HG03097 (cell line): ENCODE results near the gene KCNC3.

ENCODE experiments used
- ATAC-seq: cut with Tn5 transposase; IDR thresholded peaks from one replicate; pipeline ENCODE4 v1.9.1; 2021; ENCODE audit not compliant: unreplicated experiment, low FRiP score

The KCNC3 gene

DNA sequence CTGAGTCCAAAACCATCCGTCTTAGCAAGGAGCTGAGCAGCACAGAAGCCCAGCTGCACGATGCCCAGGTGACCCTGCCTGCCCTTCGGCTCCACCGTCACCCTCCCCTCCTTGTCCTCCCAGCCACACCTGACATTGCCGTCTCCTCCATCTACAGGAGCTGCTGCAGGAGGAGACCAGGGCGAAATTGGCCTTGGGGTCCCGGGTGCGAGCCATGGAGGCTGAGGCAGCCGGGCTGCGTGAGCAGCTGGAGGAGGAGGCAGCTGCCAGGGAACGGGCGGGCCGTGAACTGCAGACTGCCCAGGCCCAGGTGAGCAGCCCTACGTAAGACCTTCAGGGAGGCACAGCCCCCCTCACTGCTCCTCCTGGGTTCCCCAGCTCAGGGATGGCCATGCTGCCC is 49.1 kb downstream of the KCNC3 start:
- no peak for ATAC-seq

DNA sequence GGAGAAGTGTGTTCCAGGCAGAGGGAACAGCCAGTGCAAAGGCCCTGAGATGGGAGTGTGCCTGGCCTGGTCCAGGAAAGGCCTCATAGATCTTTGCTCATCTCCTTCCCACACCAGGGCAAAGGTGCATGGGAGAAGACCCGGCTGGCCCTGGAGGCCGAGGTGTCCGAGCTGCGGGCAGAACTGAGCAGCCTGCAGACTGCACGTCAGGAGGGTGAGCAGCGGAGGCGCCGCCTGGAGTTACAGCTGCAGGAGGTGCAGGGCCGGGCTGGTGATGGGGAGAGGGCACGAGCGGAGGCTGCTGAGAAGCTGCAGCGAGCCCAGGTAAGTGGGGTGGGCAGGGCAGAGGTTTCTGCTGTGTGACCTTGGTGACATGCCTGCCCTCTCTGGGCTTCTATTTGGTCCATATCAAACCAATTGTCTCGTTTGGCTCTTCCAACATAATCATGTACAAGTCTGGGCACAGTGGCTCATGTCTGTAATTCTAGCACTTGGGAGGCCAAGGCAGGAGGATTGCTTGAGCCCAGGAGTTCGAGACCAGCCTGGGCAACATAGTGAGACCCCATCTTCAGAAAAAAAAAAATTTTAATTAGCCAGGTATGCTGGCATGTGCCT is 51.1 kb downstream of the KCNC3 start:
- ATAC-seq = no peak

DNA sequence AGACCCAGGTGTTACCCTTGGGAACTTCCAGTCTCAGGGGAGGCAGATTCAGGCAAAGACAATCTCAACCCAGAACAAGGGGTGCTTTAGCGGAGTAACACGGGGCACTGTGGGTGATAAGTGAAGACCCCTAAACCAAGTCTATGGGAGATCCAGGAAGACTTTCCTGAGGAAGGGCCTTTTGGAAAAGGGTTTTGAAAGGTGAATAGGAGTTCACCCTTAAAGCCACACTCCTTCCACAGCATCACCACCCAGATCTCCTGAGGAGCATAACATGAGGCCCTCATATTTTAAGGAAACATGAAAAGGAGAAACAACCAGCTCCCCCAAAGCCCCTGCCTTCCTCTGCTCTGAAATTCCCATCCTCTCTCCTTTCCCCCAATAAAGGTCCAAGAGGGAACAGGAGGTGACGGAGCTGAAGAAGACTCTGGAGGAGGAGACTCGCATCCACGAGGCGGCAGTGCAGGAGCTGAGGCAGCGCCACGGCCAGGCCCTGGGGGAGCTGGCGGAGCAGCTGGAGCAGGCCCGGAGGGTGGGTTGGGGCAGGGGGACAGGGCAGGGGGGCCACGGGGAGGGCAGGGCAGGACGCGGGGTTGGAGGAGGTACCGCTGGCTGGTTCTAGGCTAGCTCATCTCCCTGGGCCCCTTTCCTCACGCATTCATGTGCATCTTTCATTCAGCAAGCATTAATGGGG is 52.7 kb downstream of the KCNC3 start:
- ATAC-seq = no peak

DNA sequence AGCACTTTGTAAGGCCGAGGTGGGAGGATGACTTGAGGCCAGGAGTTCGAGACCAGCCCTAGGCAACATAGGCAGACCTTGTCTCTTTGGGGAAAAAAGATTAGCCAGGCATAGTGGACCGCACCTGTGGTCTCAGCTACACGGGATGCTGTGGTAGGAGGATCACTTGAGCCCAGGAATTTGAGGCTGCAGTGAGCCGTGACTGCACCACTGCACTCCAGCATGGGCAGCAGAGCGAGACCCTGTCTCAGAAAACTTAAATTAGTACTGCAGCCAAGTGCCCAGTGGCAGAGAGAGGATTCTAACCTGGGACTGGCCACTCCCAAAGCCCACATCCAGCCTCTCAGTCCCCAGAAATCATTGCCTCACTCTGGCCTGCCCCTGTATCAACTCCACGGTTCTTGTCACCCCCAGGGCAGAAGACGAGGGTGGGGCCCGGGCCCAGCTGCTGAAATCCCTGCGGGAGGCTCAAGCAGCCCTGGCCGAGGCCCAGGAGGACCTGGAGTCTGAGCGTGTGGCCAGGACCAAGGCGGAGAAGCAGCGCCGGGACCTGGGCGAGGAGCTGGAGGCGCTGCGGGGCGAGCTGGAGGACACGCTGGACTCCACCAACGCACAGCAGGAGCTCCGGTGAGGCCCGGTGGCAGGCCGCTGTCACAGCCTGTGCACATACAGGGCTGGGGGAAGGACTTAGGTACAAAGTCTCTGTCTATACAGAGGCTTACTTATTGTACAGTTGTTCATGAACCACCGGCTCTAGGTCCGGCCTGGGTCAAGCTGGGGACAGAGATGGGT is 53.4 kb downstream of the KCNC3 start:
- ATAC-seq = no peak

DNA sequence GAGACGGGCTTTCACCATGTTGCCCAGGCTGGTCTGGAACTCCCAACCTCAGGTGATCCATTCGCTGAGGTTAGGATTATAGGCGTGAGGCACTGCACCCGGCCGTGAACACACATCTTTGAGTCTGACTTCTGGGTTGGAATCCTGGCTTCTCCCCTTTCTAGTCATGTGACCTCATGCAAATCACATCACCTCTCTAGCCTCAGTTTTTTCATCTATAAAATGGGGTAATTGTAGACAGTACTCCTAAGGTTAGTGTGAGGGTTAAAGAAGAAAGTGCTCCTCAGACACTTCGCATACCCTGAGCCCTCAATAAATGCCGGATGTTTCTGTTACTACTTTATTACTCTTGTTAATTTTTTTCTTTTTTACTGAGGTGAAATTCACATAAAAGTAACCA is 55.4 kb downstream of the KCNC3 start:
- ATAC-seq = no peak

DNA sequence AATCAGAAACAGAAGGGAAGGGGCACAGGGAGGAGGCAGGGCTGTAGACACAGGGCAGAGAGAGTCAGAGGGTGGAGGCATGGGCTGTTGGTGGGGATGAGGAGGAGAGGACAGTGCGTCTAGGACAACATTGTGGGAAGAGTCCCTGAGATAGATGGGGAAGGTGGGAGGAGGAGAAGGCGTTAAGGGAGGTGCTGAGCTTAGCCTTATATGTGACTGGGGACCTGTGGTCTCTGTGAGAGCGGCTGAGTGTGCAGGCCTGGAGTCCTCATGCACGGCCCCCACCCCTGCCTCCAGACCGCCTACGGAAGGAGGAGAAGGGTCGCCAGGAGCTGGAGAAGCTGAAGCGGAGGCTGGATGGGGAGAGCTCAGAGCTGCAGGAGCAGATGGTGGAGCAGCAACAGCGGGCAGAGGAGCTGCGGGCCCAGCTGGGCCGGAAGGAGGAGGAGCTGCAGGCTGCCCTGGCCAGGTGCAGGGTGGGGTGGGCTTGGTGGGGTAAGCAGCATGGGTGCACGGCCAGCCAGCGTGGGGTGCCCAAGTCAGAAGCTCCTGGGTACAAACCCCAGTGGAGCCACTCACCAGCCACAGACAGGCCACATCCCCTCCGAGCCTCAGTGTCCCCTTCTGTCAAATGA is 56.8 kb downstream of the KCNC3 start:
- ATAC-seq = no peak

DNA sequence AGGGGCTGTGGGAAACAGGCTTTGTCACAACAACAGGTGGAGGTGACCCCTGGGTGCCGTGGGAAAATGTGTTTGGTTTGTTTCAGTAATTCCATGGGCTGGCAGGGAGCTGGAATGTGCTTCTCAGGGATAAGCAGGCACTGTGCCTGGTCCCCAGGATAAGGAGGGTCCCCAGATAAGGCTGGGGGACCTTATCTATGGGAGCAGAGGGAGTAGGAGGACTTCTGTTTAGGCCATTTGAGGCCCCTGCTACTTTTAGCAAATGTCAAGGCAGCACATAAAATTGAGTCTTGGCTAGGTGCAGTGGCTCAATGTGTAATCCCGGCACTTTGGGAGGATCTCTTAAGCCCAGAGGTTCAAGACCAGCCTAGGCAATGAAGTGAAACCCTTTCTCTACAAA is 59.5 kb downstream of the KCNC3 start:
- no peak for ATAC-seq

DNA sequence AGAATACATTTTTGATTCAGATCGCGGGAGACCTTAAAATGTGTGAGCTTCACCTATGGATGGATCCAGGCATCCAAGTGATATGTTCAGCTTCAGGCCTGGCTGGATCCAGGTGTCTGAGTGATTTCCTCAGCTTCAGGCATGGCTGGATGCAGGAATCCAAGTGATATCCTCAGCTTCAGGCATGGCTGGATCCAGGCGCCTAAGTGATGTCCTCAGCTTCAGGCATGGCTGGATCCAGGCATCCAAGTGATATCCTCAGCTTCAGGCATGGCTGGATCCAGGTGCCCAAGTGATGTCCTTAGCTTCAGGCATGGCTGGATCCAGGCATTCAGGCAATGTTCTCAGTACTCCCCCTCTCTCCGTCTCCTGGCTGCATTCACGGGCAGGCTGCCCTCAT is 60.7 kb downstream of the KCNC3 start:
- ATAC-seq = no peak

DNA sequence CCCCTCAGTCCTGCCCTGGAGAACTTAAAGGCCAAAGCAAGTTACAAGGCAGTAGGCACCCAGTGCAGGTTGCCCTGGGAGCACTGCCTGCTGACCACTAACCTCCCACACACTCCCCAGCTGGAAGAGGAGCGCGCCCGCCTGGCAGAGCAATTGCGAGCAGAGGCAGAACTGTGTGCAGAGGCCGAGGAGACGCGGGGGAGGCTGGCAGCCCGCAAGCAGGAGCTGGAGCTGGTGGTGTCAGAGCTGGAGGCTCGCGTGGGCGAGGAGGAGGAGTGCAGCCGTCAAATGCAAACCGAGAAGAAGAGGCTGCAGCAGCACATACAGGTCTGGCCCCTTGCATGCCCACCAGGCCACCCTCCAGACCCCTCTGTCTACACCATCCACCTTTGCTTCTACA is 61.1 kb downstream of the KCNC3 start:
- no peak for ATAC-seq

DNA sequence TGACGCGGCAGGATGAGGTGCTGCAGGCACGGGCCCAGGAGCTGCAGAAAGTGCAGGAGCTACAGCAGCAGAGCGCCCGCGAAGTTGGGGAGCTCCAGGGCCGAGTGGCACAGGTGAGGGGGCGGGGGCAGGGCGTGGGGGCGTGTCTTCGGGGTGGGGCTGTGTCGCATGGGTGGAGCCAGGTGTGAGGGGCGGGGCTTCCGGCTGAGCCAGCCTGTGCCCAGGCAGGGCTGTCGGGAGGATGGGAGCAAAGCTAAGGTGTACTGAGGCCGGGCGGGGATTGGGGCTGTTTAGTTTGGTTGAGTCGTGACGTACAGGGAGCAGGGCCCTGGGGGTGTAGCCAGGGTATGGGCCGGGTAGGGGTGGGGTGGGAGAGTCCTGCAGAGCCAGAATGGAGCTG is 62.3 kb downstream of the KCNC3 start:
- ATAC-seq = no peak

DNA sequence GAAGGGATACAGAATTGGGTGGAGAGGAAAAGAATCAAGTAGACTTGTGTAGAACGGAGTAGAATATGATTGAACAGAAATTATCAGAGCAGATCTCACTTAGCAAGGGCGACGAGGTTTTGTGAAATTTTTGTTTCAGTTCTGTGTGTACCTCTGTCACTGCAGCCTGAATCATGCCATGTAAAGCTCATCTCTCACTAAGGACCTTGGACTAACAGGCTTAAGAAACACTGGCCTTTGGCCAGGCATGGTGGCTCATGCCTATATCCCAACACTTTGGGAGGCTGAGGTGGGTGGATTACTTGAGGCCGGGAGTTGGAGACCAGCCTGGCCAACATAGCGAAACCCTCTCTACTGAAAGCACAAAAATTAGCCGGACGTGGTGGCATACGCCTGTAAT is 63.1 kb downstream of the KCNC3 start:
- ATAC-seq = no peak

DNA sequence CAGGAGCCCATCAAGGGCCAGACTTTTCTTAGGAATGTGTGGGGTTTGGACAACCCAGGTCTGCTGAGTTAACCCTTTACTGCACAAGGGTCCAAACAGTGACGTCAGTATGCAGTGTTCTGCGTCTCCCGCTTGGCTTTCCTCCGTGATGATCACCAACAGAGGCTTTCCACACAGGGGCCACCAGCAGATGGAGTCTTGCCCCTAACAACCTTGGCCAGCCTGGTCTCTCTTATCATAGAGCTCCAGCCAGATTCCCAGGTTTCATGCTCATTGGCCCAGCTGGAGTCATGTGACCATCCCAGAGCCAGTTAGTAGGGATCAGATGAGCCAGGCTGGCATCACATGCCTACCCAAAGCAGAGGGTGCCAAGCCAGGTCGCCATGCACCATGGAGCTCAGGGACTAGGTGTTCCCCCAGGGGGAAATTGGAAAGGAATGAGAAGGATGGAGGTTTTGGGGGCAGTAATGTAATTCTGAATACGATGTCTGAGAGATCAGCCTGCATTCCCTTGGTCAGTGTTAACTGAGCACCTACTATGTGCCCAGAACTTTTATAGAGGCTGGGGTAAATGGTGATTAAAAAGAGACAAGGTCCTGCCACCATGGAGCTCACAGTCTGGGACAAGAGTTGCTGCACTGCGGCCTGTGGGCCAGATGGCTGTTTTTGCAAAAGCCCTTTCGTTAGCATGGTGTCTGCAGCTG is 64.5 kb downstream of the KCNC3 start:
- no peak for ATAC-seq

DNA sequence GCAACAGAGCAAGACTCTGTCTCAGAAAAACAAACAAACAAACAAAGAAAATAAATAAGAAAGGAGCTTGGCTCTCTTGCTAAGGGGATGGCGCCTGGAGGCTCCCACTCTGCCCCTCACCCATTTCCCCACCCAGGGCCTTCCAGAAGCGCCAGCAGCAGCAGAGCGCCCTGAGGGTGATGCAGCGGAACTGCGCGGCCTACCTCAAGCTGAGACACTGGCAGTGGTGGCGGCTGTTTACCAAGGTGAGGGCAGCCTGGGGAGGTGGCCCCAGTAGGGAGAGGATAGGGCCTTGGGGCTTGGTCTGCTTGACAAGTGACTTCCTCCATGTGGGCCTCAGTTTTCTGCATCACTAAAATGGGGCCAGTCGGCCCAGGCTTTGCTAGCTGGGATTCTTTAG is 66.0 kb downstream of the KCNC3 start:
- ATAC-seq = no peak
